Fibroblast of mammary gland (primary cell): Measurements from ENCODE around the gene ACOT13.
"Not testable (repeated sequence)": the region's sequence is repeated elsewhere in the genome, so short reads cannot be mapped to it uniquely, and the experiment has no call there.

Source experiments
- DNase-seq: peaks from one replicate; pipeline ENCODE4 v3.0.0-alpha.2; 2010; ENCODE audit warnings: low read depth
- H3K4me3 ChIP-seq: 2 replicates; pipeline ENCODE4 v1.5.1; 2011; ENCODE audit warnings: low read depth, mild to moderate bottlenecking, low read length, moderate library complexity; ENCODE audit not compliant: control insufficient read depth
- TF ChIP-seq, protein P1 (sequence below): conservative IDR thresholded peaks from 2 replicates; pipeline ENCODE4 v1.5.1; 2011; ENCODE audit warnings: low read depth, low read length, inconsistent platforms; ENCODE audit not compliant: control insufficient read depth, insufficient read depth

The ACOT13 gene

DNA sequence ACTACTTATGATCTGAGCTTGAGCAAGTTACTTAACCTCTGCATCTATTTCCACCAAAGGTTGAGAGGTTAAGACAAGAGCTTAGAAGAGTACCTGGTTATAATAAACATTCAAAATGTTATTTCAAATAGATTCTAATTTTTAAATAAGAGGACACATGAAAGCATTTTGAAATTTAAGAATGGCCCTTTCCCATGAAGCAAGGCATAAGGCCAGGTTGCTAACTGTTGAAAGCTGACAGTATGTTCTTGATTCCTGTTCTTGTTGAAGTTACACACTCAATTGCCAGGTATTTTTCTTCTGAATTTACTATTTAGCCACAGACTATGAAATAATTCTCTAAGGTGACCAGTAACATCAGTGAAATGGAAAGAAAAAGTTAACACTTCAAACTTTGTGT, 37.6 kb downstream of the ACOT13 start:
- no peak overlapping the region for H3K4me3 ChIP-seq
- TF ChIP-seq, protein P1, sequence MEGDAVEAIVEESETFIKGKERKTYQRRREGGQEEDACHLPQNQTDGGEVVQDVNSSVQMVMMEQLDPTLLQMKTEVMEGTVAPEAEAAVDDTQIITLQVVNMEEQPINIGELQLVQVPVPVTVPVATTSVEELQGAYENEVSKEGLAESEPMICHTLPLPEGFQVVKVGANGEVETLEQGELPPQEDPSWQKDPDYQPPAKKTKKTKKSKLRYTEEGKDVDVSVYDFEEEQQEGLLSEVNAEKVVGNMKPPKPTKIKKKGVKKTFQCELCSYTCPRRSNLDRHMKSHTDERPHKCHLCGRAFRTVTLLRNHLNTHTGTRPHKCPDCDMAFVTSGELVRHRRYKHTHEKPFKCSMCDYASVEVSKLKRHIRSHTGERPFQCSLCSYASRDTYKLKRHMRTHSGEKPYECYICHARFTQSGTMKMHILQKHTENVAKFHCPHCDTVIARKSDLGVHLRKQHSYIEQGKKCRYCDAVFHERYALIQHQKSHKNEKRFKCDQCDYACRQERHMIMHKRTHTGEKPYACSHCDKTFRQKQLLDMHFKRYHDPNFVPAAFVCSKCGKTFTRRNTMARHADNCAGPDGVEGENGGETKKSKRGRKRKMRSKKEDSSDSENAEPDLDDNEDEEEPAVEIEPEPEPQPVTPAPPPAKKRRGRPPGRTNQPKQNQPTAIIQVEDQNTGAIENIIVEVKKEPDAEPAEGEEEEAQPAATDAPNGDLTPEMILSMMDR: no peak
- no peak for DNase-seq

DNA sequence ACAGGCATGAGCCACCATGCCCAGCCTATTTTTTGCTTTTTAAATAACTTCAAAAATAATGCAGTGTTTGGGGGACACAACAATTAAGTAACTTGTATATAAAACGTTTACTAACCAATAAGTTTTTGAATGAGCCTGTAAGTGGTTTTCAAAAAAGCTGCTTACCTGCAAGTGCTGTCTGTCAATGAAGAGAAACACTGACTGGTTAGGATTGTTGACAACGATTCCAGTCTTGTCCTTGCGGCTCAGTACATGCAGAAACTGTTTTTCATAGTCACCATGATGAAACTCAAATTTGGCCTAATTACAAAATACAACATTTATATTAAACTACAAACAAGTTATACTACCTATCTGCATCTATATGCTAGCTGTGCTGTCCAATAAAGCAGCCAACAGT, 41.7 kb downstream of the ACOT13 start:
- H3K4me3 ChIP-seq: no peak overlapping the region
- DNase-seq: no peak
- TF ChIP-seq, protein P1: no peak

DNA sequence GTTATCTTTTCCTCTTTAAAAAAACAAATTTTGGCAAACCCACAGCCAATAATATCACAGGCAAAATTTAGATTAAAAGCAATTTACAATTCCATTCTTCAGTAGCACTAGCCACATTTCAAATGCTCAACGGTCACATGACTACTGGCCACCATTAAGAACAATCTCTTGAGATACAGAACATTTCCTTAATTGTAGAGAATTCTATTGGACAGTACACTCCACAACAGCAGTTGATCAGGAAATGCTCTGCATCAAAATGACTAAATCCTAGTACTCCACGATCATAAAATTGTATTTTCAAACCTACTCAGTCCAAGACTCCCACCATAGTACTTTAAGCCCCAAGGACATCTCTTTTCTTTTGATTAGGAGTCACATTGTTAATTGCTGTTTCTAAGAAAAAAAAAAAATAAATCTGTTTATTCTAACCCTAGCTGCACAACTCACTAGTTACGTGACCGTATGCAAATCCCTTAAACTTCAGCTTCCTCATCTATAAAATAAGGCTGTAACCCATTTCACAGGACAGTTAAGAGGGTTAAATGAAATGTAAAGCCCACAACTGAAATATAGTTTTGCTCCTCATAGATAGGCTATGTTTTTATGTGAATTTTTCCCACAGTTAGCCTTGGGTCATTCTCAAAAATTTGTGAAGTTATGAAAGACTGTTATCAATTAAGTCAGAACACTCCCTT, 42.3 kb downstream of the ACOT13 start:
- no peak for DNase-seq
- no peak overlapping the region for H3K4me3 ChIP-seq
- TF ChIP-seq, protein P1: no peak

DNA sequence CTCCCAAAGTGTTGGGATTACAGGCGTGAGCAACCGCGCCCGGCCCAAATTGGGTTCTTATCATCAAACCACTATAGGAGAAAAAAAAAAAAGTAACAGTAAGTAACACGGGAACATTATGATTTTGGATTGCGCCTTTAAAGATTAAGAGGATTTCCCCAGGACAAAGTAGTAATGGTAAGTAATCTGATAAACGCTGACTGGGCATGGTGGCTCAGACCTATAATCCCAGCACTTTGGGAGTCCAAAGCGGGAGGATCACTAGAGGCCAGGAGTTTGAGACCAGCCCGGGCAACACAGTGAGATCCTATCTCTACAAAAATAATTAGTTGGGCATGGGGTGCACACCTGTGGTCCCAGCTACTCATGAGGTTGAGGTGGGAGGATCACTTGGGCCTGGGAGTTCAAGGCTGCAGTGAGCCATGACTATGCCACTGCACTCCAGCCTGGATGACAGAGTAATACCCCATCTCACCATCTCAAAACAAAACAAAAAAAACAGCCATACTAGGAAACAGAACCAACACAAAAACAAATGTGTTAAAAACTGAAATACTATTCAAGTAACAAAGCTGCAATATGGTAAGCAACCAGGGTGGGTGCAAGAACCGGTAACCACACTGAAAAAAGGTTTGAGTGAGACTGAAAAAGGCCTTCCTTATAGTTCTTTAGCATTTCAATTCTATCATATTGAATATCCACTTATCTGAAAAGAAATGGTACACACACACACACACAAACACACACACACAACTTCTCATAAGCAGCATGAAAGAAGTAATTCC, 43.8 kb downstream of the ACOT13 start:
- no peak for DNase-seq
- no peak overlapping the region for H3K4me3 ChIP-seq
- TF ChIP-seq, protein P1: no peak

DNA sequence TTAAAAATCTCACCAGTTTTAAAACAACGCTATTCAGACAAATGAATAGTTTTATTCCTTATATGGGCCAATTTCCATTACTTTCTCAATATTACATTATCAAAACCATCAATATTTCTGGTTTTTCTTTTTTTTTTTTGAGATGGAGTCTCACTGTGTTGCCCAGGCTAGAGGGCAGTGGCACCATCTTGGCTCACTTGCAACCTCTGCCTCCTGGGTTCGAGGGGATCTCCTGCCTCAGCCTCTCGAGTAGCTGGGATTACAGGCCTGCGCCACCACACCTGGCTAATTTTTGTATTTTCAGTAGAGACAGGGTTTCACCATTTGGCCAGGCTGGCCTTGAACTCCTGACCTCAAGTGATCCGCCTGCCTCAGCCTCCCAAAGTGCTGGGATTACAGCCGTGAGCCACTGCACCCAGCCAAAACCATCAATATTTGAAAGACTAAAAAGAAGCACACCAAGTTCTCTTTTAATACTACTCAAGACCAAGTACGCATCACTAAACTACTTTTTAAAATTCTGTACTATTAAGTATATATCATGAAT, 49.8 kb downstream of the ACOT13 start:
- H3K4me3 ChIP-seq: peak overlapping the region; percentile 82

DNA sequence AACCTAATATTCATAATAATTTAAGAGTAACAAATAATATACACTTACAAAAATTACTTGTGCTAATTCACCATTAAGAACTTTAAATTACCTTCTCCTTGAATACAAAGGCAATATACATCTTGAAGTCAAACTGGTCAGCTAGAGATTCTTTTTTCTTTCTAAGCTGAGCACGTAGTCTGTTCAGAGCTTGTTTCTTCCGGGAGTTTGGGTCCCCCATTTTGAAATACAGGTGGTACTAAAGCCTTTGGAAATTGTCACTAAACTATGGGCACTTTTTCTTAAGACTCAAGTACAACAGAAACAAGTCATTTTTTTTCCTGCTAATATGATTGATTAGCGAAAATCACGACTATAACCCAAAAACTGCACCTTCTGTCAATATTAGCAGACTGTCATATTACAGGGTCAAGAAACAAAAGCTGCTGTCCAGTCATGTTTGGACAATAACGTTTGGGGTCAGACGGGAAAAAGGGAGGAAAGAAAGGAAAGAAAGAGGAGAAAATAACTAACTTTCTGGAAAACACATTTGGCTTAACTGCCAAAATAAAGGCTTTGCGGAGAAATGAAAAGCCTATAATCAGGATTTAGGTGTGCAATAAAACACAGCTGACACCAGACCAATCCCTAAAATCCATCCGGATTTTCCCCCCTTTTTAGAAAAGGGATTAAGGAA, 51.7 kb downstream of the ACOT13 start:
- peak overlapping the region; percentile 82 for H3K4me3 ChIP-seq
- no peak for DNase-seq
- TF ChIP-seq, protein P1: no peak

More for the DNA sequence above, 49.8 kb downstream of the ACOT13 start:
- DNase-seq: not testable (repeated sequence)
